ENCODE measurements around the gene MRPL58. TPM values are rescaled to one million over a fixed set of nuclear protein-coding genes. Genes with fewer than 3 reads are reported as not detected.
A peak's percentile ranks its signal among the peaks of the same experiment; 100 is the strongest.

Gene MRPL58
- total RNA-seq, 2 donors from 2014 or later, result 16.9 TPM; not detected in 1

GRCh38 chr17:75065562-75066151, 53.2 kb downstream of the MRPL58 start:
- Histone ChIP-seq H3K36me3 (replicated peaks in 1 of 2; ENCODE audit: insufficient read depth in 1 of 2, low read depth in 2 of 2) (peaks cover 0 to 8% of the 10 kb centered on the region in 2 donors), H3K4me1 (no peaks in the 10 kb centered on the region), H3K27me3 (no peaks in the 10 kb centered on the region), H3K27ac (no peak overlapping the region), H3K4me3 (no peak overlapping the region), H3K9me3 (no peaks in the 10 kb centered on the region)
- TF ChIP-seq POLR2A (IDR thresholded peaks at IDR 0.05), result no peak
- TF ChIP-seq CTCF (IDR thresholded peaks at IDR 0.05), result no peak
- WGBS, 2 donors, result 61 to 69% methylated on average over 2 to 6 of the region's 6 CpGs
- ATAC-seq (no peak), DNase-seq (no peak)
- intact Hi-C loops (cut with DNase I), result no loop called here

DNA sequence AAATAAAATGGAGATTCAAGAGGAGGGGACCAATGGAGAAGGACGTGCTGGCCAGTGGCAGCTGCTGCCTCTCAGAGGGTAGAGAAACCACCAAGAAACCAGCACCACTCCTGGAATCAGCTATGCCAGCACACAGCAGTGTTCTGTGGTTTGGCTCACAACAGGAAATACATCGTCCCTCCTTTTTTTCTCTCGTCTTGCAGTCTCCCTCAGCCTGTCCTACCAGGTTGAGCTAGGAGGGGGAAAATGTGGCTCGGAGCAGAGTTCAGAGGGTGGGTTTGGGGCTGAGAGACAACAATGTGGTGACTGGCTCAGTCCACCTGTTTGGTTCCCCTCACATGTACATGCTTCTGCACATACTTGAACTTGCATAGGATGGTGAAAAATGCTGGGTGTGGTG, 55.4 kb downstream of the MRPL58 start:
- Histone ChIP-seq H3K4me1 (no peaks in the 10 kb centered on the region), H3K27me3 (no peaks in the 10 kb centered on the region), H3K4me3 (no peak overlapping the region), H3K27ac (no peak overlapping the region), H3K9me3 (no peaks in the 10 kb centered on the region), H3K36me3 (replicated peaks in 1 of 2; ENCODE audit: insufficient read depth in 1 of 2, low read depth in 2 of 2) (peaks cover 0 to 6% of the 10 kb centered on the region in 2 donors)
- DNase-seq (no peak), ATAC-seq (no peak)
- 63 to 65% methylated on average over 4 of the region's 4 CpGs for WGBS, 2 donors
- intact Hi-C loops (cut with DNase I), result no loop called here
- no peak for TF ChIP-seq POLR2A (IDR thresholded peaks at IDR 0.05)
- no peak for TF ChIP-seq CTCF (IDR thresholded peaks at IDR 0.05)

GRCh38 chr17:75068750-75069149, 56.3 kb downstream of the MRPL58 start:
- Histone ChIP-seq H3K4me3 (no peak overlapping the region), H3K4me1 (no peaks in the 10 kb centered on the region), H3K27me3 (no peaks in the 10 kb centered on the region), H3K9me3 (no peaks in the 10 kb centered on the region), H3K36me3 (replicated peaks in 1 of 2; ENCODE audit: insufficient read depth in 1 of 2, low read depth in 2 of 2) (no peaks in the 10 kb centered on the region), H3K27ac (no peak overlapping the region)
- WGBS, 2 donors, result 72 to 76% methylated on average over 8 of the region's 8 CpGs
- ATAC-seq (no peak), DNase-seq (no peak)
- intact Hi-C loops (cut with DNase I), result no loop called here
- TF ChIP-seq CTCF (IDR thresholded peaks at IDR 0.05), result no peak
- no peak for TF ChIP-seq POLR2A (IDR thresholded peaks at IDR 0.05)

- no peak for ATAC-seq
Measured at GRCh38 chr17:75069783-75070182, 57.3 kb downstream of the MRPL58 start.

More at GRCh38 chr17:75069783-75070182, 57.3 kb downstream of the MRPL58 start:
- no peak for TF ChIP-seq POLR2A (IDR thresholded peaks at IDR 0.05)
- peak in 5 of 7 experiments; percentile 21 to 42 (median 30) for TF ChIP-seq CTCF (IDR thresholded peaks at IDR 0.05)
- no peak overlapping the region for H3K27ac ChIP-seq
- intact Hi-C loops (cut with DNase I), result no loop called here
- H3K9me3 ChIP-seq, result no peaks in the 10 kb centered on the region
- no peak overlapping the region for H3K4me3 ChIP-seq
- 36 to 97% methylated on average over 1 to 2 of the region's 2 CpGs for WGBS, 2 donors
- no peaks in the 10 kb centered on the region for H3K4me1 ChIP-seq
- no peaks in the 10 kb centered on the region for H3K36me3 ChIP-seq (replicated peaks in 1 of 2; ENCODE audit: insufficient read depth in 1 of 2, low read depth in 2 of 2)
- no peaks in the 10 kb centered on the region for H3K27me3 ChIP-seq
- DNase-seq, result no peak

Small RNA genes lying within 50 kb of the gene (small RNA-seq; reads per million reads assigned to genes)
- not detected for gene AC111186.1
- gene RN7SL573P, result not detected
- gene RNU6-362P, result not detected

Other genes starting within 250 kb of the MRPL58 start
- gene NAT9, start 236.3 kb upstream of the MRPL58 start, total RNA-seq, result 10 to 100 TPM; 21.8 to 23.3 TPM
- not detected for gene GRIN2C, start 152.8 kb upstream of the MRPL58 start, total RNA-seq
- gene FDXR, start 139.7 kb upstream of the MRPL58 start, total RNA-seq, result 10 to 100 TPM; 14.3 to 25.7 TPM
- gene FADS6, start 119.0 kb upstream of the MRPL58 start, total RNA-seq, result not detected
- gene USH1G, start 89.4 kb upstream of the MRPL58 start, total RNA-seq, result under 1 TPM in 1 of 2 donors, not detected in 1; under 0.01 TPM
- gene OTOP2, start 88.4 kb upstream of the MRPL58 start, total RNA-seq, result not detected
- gene OTOP3, start 76.8 kb upstream of the MRPL58 start, total RNA-seq, result 1 to 10 TPM in 1 of 2 donors, under 1 TPM in 1; 0.66 to 2.3 TPM
- 100 to 1,000 TPM; 157 to 164 TPM for gene HID1, start 39.9 kb upstream of the MRPL58 start, total RNA-seq
- gene CDR2L, start 25.0 kb upstream of the MRPL58 start, total RNA-seq, result 10 to 100 TPM; 11.9 to 18.5 TPM
- gene ATP5PD, start 34.3 kb downstream of the MRPL58 start, total RNA-seq, result 100 to 1,000 TPM; 105 to 131 TPM
- gene KCTD2, start 34.6 kb downstream of the MRPL58 start, total RNA-seq, result 10 to 100 TPM; 11.2 to 12.7 TPM
- 10 to 100 TPM in 1 of 2 donors, 1 to 10 TPM in 1; 2.1 to 14.8 TPM for gene SLC16A5, start 75.3 kb downstream of the MRPL58 start, total RNA-seq
- gene ARMC7, start 97.3 kb downstream of the MRPL58 start, total RNA-seq, result 1 to 10 TPM; 6.7 to 7.9 TPM
- 10 to 100 TPM; 69.9 to 71.3 TPM for gene NT5C, start 119.1 kb downstream of the MRPL58 start, total RNA-seq
- gene JPT1, start 141.8 kb downstream of the MRPL58 start, total RNA-seq, result 10 to 100 TPM; 17.4 to 42.5 TPM
- 10 to 100 TPM; 25.1 to 25.2 TPM for gene SUMO2, start 170.3 kb downstream of the MRPL58 start, total RNA-seq
- gene NUP85, start 193.0 kb downstream of the MRPL58 start, total RNA-seq, result 10 to 100 TPM; 19.7 to 40.2 TPM
- gene GGA3, start 248.9 kb downstream of the MRPL58 start, total RNA-seq, result 10 to 100 TPM; 13.5 to 24.1 TPM
- gene MRPS7, start 249.2 kb downstream of the MRPL58 start, total RNA-seq, result 10 to 100 TPM; 13.7 to 25.4 TPM

Data from body of pancreas (tissue), 4 donors.